ENCODE measurements around the gene FZD1. TPM values are rescaled to one million over a fixed set of nuclear protein-coding genes. Genes with fewer than 3 reads are reported as not detected.

Gene FZD1
- total and polyA plus RNA-seq, 10 of the 15 experiments (the other 5 are each of a cell fraction or from before 2014, with no cell fraction given), result 0.07 to 0.56 (median 0.18) TPM

- ChIA-PET POLR2A (no interaction called here), SMC1A (ENCODE audit: uncharacterized antibody, unreplicated experiment) (interaction anchor here (0.7 to 1.3 kb wide), 3 partner anchors 13 to 1055 kb away, joined by 3 to 5 read pairs (median 3); no protein-coding TSS in a partner anchor), CTCF (interaction anchor here (1.2 to 1.7 kb wide), 2 partner anchors 11 kb away, joined by 4 to 5 read pairs; no protein-coding TSS in a partner anchor), RAD21 (ENCODE audit: unreplicated experiment) (interaction anchor here (0.9 kb wide), 1 partner anchor 13 kb away, joined by 4 read pairs; no protein-coding TSS in a partner anchor)
- no peaks in the 10 kb centered on the region for H3K36me3 ChIP-seq (ENCODE audit: control insufficient read depth in 2 of 2, insufficient read depth in 2 of 2, low read length in 1 of 2)
- H3K79me2 ChIP-seq (ENCODE audit: control insufficient read depth, insufficient read depth, low read length), result no peaks in the 10 kb centered on the region
- no peak overlapping the region for H3K4me2 ChIP-seq (ENCODE audit: control insufficient read depth, insufficient read depth)
- intact Hi-C loops (cut with micrococcal nuclease; ENCODE audit: unreplicated experiment), result no loop called here
- peaks cover 0 to 1% of the 10 kb centered on the region in 2 experiments; a peak in 2 of 4 replicates for H3K27me3 ChIP-seq (replicated peaks in 1 of 2; ENCODE audit: control insufficient read depth in 2 of 2, insufficient read depth in 2 of 2, low read length in 1 of 2)
- H4K20me1 ChIP-seq (ENCODE audit: control insufficient read depth, insufficient read depth), result no peaks in the 10 kb centered on the region
- H2AFZ ChIP-seq (ENCODE audit: control insufficient read depth, low read depth, low read length), result no peak overlapping the region
- FAIRE-seq (peak; percentile 78), DNase-seq (ENCODE audit: low read depth, low spot score) (peak; percentile 11), ATAC-seq (peak; percentile 91)
- H3K27ac ChIP-seq (ENCODE audit: control insufficient read depth, insufficient read depth), result no peak overlapping the region
- in situ Hi-C loops (cut with MboI), result no loop called here
- no peaks in the 10 kb centered on the region for H3K9me3 ChIP-seq (replicated peaks; ENCODE audit: control insufficient read depth, insufficient read depth, low read length)
- BruUV-seq (replicated peaks), result no TSS peak
- H3K9ac ChIP-seq (ENCODE audit: control insufficient read depth, insufficient read depth, low read length), result no peak overlapping the region
- H3K4me1 ChIP-seq (ENCODE audit: control insufficient read depth, insufficient read depth, low read length), result 0 out of 2 replicates have a peak, but pooled peaks cover 3% of the 10 kb centered on the region
- H3K4me3 ChIP-seq, result no peak overlapping the region
- TF ChIP-seq ASH2L (IDR thresholded peaks at IDR 0.05; ENCODE audit: borderline replicate concordance, low read depth), result no peak
- TF ChIP-seq MYC (IDR thresholded peaks at IDR 0.05; ENCODE audit: insufficient read depth, insufficient read length, insufficient replicate concordance, low read length, severe bottlenecking), result no peak
- no peak for TF ChIP-seq SREBF1 (IDR thresholded peaks at IDR 0.05; ENCODE audit: low read length)
- no peak for TF ChIP-seq ZBTB4 (CRISPR knock-in tag; IDR thresholded peaks at IDR 0.05)
- TF ChIP-seq SMAD1 (IDR thresholded peaks at IDR 0.05; ENCODE audit: low read depth, partially characterized antibody), result no peak
- no peak for TF ChIP-seq RBBP5 (conservative IDR thresholded peaks at IDR 0.05)
- TF ChIP-seq FOXM1 (IDR thresholded peaks at IDR 0.05; ENCODE audit: low read depth, low read length), result no peak
- TF ChIP-seq ESRRA (IDR thresholded peaks at IDR 0.05; ENCODE audit: low read length), result no peak
- TF ChIP-seq PML (IDR thresholded peaks at IDR 0.05; ENCODE audit: low read length), result no peak
- no peak for TF ChIP-seq RAD51 (IDR thresholded peaks at IDR 0.05)
- no peak for TF ChIP-seq NKRF (conservative IDR thresholded peaks at IDR 0.05)
- no peak for TF ChIP-seq RB1 (IDR thresholded peaks at IDR 0.05; ENCODE audit: borderline replicate concordance)
- no peak for TF ChIP-seq ZNF217 (IDR thresholded peaks at IDR 0.05)
- TF ChIP-seq CHD1 (IDR thresholded peaks at IDR 0.05; ENCODE audit: low read depth, low read length), result no peak
- no peak for TF ChIP-seq POLR2AphosphoS2 (IDR thresholded peaks at IDR 0.05; ENCODE audit: low read depth, low read length)
- TF ChIP-seq MLLT1 (IDR thresholded peaks at IDR 0.05), result peak; percentile 66; the same call in 1 of the 2 replicates
- TF ChIP-seq SKIL (IDR thresholded peaks at IDR 0.05; ENCODE audit: low read depth, poor library complexity, severe bottlenecking), result no peak
These were observed 12.7 kb downstream of the FZD1 start for GRCh38 chr7:91276909-91277308.
